H1 (cell line): ENCODE data around the gene GALT. TPM values are rescaled to one million over a fixed set of nuclear protein-coding genes. Genes with fewer than 3 reads are reported as not detected.
A peak's percentile ranks its signal among the peaks of the same experiment; 100 is the strongest.

Experiments
- CTCF ChIA-PET: fragments of 300-600 bp; sonication (Branson Sonifier 250); formaldehyde crosslinking; loops from one replicate; lab custom pipeline; 2021; ENCODE audit not compliant: partially characterized antibody; lab: Charles Lee
- POLR2A ChIA-PET: fragments of 300-600 bp; sonication (Branson Sonifier 250); formaldehyde crosslinking; loops from one replicate; lab custom pipeline; 2021; ENCODE audit warnings: inconsistent platforms; ENCODE audit not compliant: partially characterized antibody; lab: Charles Lee
- DNase-seq, 2 experiments: peaks; one replicate each; pipeline versions ENCODE4 v3.0.0 to v3.0.0-alpha.2; 2010 to 2022; ENCODE audit warnings: low spot score in 2 of 2, low read depth in 1 of 2, mixed read lengths in 1 of 2
- FAIRE-seq: peaks from 2 replicates; lab custom pipeline; 2011; peaks lifted over from hg19 to GRCh38; lab: Jason Lieb, UNC
- H2AFZ ChIP-seq: 2 replicates; pipeline ENCODE4 v1.8.1; 2012; ENCODE audit warnings: low read length, inconsistent platforms
- H2AK5ac ChIP-seq: 2 replicates; pipeline ENCODE4 v1.6.1; 2013; ENCODE audit warnings: low read depth, low read length
- H2BK120ac ChIP-seq: replicated peaks from 2 replicates; pipeline ENCODE3; 2013; ENCODE audit warnings: low read depth, low read length, inconsistent platforms
- H2BK12ac ChIP-seq: 2 replicates; pipeline ENCODE4 v1.6.1; 2013; ENCODE audit warnings: low read depth, low read length
- H2BK15ac ChIP-seq: 2 replicates; pipeline ENCODE4 v1.6.1; 2013; ENCODE audit warnings: low read length
- H2BK20ac ChIP-seq: 2 replicates; pipeline ENCODE4 v1.6.1; 2013; ENCODE audit warnings: low read length
- H2BK5ac ChIP-seq: 2 replicates; pipeline ENCODE4 v1.6.1; 2013; ENCODE audit warnings: low read depth, low read length
- H3K14ac ChIP-seq: 2 replicates; pipeline ENCODE4 v1.6.1; 2013; ENCODE audit warnings: inconsistent platforms; ENCODE audit not compliant: insufficient read length
- H3K18ac ChIP-seq: 2 replicates; pipeline ENCODE4 v1.6.1; 2013; ENCODE audit warnings: low read length; ENCODE audit errors: extremely low read depth
- H3K23ac ChIP-seq: 2 replicates; pipeline ENCODE4 v1.6.1; 2013; ENCODE audit warnings: inconsistent platforms; ENCODE audit not compliant: insufficient read length
- H3K23me2 ChIP-seq: 2 replicates; pipeline ENCODE4 v1.6.1; 2013; ENCODE audit warnings: low read depth, low read length
- H3K27ac ChIP-seq: 2 replicates; pipeline ENCODE4 v1.6.1; 2011; ENCODE audit warnings: low read depth, low read length, inconsistent platforms
- H3K27me3 ChIP-seq, 4 experiments: replicated peaks in 1 of 4; 1 replicate in 1 of 4; 2 replicates in 3 of 4; pipeline versions ENCODE4 v1.6.1 to v1.8.1; 2011 to 2013; ENCODE audit warnings: low read length in 3 of 4, mild to moderate bottlenecking in 3 of 4, inconsistent platforms in 2 of 4, mixed read lengths in 2 of 4, moderate library complexity in 1 of 4; ENCODE audit not compliant: control insufficient read depth in 3 of 4, insufficient read depth in 3 of 4; ENCODE audit errors: extremely low read depth in 1 of 4
- H3K36me3 ChIP-seq, 4 experiments: 2 replicates each; pipeline versions ENCODE4 v1.6.1 to v1.8.1; 2011 to 2013; ENCODE audit warnings: mild to moderate bottlenecking in 4 of 4, low read length in 3 of 4, moderate library complexity in 2 of 4, control low read depth in 1 of 4, inconsistent platforms in 1 of 4; ENCODE audit not compliant: insufficient read depth in 4 of 4, control insufficient read depth in 2 of 4
- H3K4ac ChIP-seq: replicated peaks from 2 replicates; pipeline ENCODE3; 2013; ENCODE audit warnings: low read length, low read depth, mixed read lengths, inconsistent platforms; ENCODE audit not compliant: insufficient read length
- H3K4me1 ChIP-seq, 4 experiments: replicated peaks in 1 of 4; 1 replicate in 1 of 4; 2 replicates in 3 of 4; pipeline versions ENCODE4 v1.6.1 to v1.8.1; 2011 to 2013; ENCODE audit warnings: low read length in 3 of 4, inconsistent platforms in 2 of 4, mixed read lengths in 1 of 4; ENCODE audit not compliant: insufficient read depth in 4 of 4, control insufficient read depth in 3 of 4
- H3K4me2 ChIP-seq, 2 experiments: 2 replicates each; pipeline versions ENCODE4 v1.6.1 to v1.8.1; 2011 to 2013; ENCODE audit warnings: low read depth in 2 of 2, low read length in 2 of 2, control low read depth in 1 of 2, inconsistent platforms in 1 of 2, mild to moderate bottlenecking in 1 of 2; ENCODE audit not compliant: insufficient read depth in 1 of 2
- H3K4me3 ChIP-seq, 4 experiments: fragments of 200-600, 300-600 bp in 1 of 4; sonication (generic), shearing (Covaris generic), sonication (Bioruptor Twin) in 1 of 4; 2 replicates each; pipeline versions ENCODE4 v1.5.1 to v1.8.1; 2011 to 2016; ENCODE audit warnings: low read length in 4 of 4, low read depth in 3 of 4, control low read depth in 2 of 4, inconsistent platforms in 2 of 4, mild to moderate bottlenecking in 2 of 4, mixed read lengths in 1 of 4, moderate library complexity in 1 of 4; ENCODE audit not compliant: insufficient read depth in 2 of 4; ENCODE audit errors: extremely low read depth in 1 of 4
- H3K56ac ChIP-seq: replicated peaks from 2 replicates; pipeline ENCODE3; 2013; ENCODE audit warnings: low read depth, mild to moderate bottlenecking, mixed read lengths, low read length, inconsistent platforms; ENCODE audit not compliant: insufficient read length
- H3K79me1 ChIP-seq: 2 replicates; pipeline ENCODE4 v1.6.1; 2013; ENCODE audit warnings: low read depth, low read length, control low read depth
- H3K79me2 ChIP-seq, 2 experiments: 2 replicates each; pipeline versions ENCODE4 v1.6.1 to v1.8.1; 2012 to 2013; ENCODE audit warnings: low read length in 2 of 2, mild to moderate bottlenecking in 2 of 2, inconsistent platforms in 1 of 2; ENCODE audit not compliant: insufficient read depth in 2 of 2, control insufficient read depth in 1 of 2
- H3K9ac ChIP-seq, 4 experiments: replicated peaks in 1 of 4; 1 replicate in 1 of 4; 2 replicates in 3 of 4; pipeline versions ENCODE4 v1.6.1 to v1.8.1; 2011 to 2013; ENCODE audit warnings: low read depth in 3 of 4, low read length in 3 of 4, control low read depth in 2 of 4, mild to moderate bottlenecking in 2 of 4, moderate library complexity in 2 of 4, inconsistent platforms in 1 of 4; ENCODE audit errors: extremely low read depth in 1 of 4
- H3K9me3 ChIP-seq, 2 experiments: 2 replicates each; pipeline versions ENCODE4 v1.6.1 to v1.8.1; 2012 to 2013; ENCODE audit warnings: mild to moderate bottlenecking in 2 of 2, moderate library complexity in 2 of 2, control low read depth in 1 of 2, inconsistent platforms in 1 of 2, low read depth in 1 of 2, low read length in 1 of 2, mixed read lengths in 1 of 2; ENCODE audit not compliant: insufficient read depth in 2 of 2
- H4K20me1 ChIP-seq, 2 experiments: replicated peaks in 1 of 2; 2 replicates each; pipeline versions ENCODE3 to v1.8.1; 2011 to 2013; ENCODE audit warnings: inconsistent platforms in 2 of 2, low read length in 2 of 2, mild to moderate bottlenecking in 1 of 2; ENCODE audit not compliant: insufficient read depth in 2 of 2, control insufficient read depth in 1 of 2
- H4K5ac ChIP-seq: 2 replicates; pipeline ENCODE4 v1.6.1; 2013; ENCODE audit warnings: low read length, low read depth, mixed read lengths, inconsistent platforms; ENCODE audit not compliant: insufficient read length
- H4K8ac ChIP-seq: 2 replicates; pipeline ENCODE4 v1.8.0; 2013; ENCODE audit warnings: mild to moderate bottlenecking, moderate library complexity, low read length, inconsistent platforms; ENCODE audit not compliant: insufficient read depth; ENCODE audit errors: extremely low read depth
- H4K91ac ChIP-seq: replicated peaks from 2 replicates; pipeline ENCODE3; 2013; ENCODE audit warnings: low read length, mixed read lengths, inconsistent platforms; ENCODE audit not compliant: insufficient read length
- KDM4A ChIP-seq: IDR thresholded peaks from one replicate; pipeline ENCODE4 v1.7.1; 2012; ENCODE audit warnings: low read depth, mild to moderate bottlenecking, moderate library complexity, low read length, inconsistent platforms; ENCODE audit not compliant: severe bottlenecking
- SIX5 ChIP-seq: IDR thresholded peaks from 2 replicates; pipeline ENCODE4 v1.6.1; 2011; ENCODE audit warnings: mild to moderate bottlenecking, low read depth, low read length
- WGBS, 2 experiments: shearing (Covaris generic) in 1 of 2; methylation state at CpG; one replicate each; pipeline versions ENCODE4 v1.1.6 to v1.1.7; 2013 to 2015; ENCODE audit warnings: low lambda C conversion rate in 2 of 2, mixed read lengths in 2 of 2, inconsistent platforms in 1 of 2, low coverage in 1 of 2, missing lambda C conversion rate in 1 of 2; ENCODE audit not compliant: insufficient replicate concordance in 2 of 2, insufficient coverage in 1 of 2, insufficient read length in 1 of 2; ENCODE audit errors: extremely low coverage in 1 of 2, missing lambda C conversion rate in 1 of 2; 5-methylcytosine and 5-hydroxymethylcytosine counted together
- polyA plus RNA-seq, 7 experiments: library from polyadenylated mRNA; depleted of rRNA in 3 of 7; stranded (reverse) in 5 of 7; unstranded in 2 of 7; fragments of >200 nt in 5 of 7; fragments of 200-250 nt in 2 of 7; gene quantifications; 1 replicate in 5 of 7; 2 replicates in 1 of 7; 4 replicates in 1 of 7; pipeline versions ENCODE4 v1.2.1 to v1.2.3, GENCODE V29; 2011 to 2013; ENCODE audit warnings: missing spikeins in 2 of 7, mixed read lengths in 2 of 7
- total RNA-seq: library from RNA; stranded (reverse); fragmentation: NEBNext Ultra II Directional; extraction: Animal tissue kit (Norgen Biotek cat#: 25700); gene quantifications from 2 replicates; pipeline ENCODE4 v1.2.1, GENCODE V29; 2021

The GALT gene
- total and polyA plus RNA-seq, 2 of the 8 experiments (the other 6 are each of a cell fraction or from before 2014, with no cell fraction given): 21.9 to 50.6 TPM

DNA sequence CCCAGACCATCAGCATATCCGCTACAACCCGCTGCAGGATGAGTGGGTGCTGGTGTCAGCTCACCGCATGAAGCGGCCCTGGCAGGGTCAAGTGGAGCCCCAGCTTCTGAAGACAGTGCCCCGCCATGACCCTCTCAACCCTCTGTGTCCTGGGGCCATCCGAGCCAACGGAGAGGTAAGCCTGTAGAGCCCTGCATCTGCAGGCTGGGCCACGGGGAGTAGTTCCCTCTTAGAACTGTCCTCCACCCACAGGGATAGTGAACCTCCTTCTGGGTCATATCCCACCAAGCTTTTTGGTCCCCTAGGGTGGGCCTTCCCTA is 569 bp downstream of the GALT start:
- Histone ChIP-seq H3K36me3 (peaks cover 3 to 23% (median 8%) of the 10 kb centered on the region in 4 experiments; a peak in 7 of 8 replicates), H3K23ac (no peak overlapping the region), H3K4me1 (peaks cover 3 to 22% (median 11%) of the 10 kb centered on the region in 4 experiments), H2BK120ac (no peak overlapping the region), H3K14ac (no peak overlapping the region), H3K4me3 (peak overlapping the region; percentile 69 to 92 (median 80)), H3K56ac (peak overlapping the region; percentile 94), H2BK5ac (peak overlapping the region; percentile 97), H2AFZ (no peak overlapping the region), H4K8ac (peak overlapping the region; percentile 88), H3K18ac (no peak overlapping the region), H3K9ac (peak overlapping the region in 3 of 4 experiments; percentile 58 to 70 (median 62); a peak in 6 of 7 replicates), H4K91ac (no peak overlapping the region), H3K9me3 (no peaks in the 10 kb centered on the region), H2BK20ac (no peak overlapping the region), H4K5ac (no peak overlapping the region), H3K4me2 (peak overlapping the region; percentile 89 to 97), H2BK15ac (no peak overlapping the region), H3K79me2 (peaks cover 0 to 12% of the 10 kb centered on the region in 2 experiments; a peak in 1 of 4 replicates), H3K23me2 (peaks cover 11% of the 10 kb centered on the region; the same call in 1 of the 2 replicates), H3K27ac (peak overlapping the region; percentile 66; the same call in 1 of the 2 replicates), H2AK5ac (no peak overlapping the region), H3K27me3 (no peaks in the 10 kb centered on the region; a peak in 1 of 7 replicates), H4K20me1 (peaks cover 2 to 8% of the 10 kb centered on the region in 2 experiments), H3K79me1 (peaks cover 6% of the 10 kb centered on the region; the same call in 1 of the 2 replicates), H2BK12ac (peak overlapping the region; percentile 50; the same call in 1 of the 2 replicates), H3K4ac (no peak overlapping the region)
- POLR2A ChIA-PET: interaction anchor here (0.6 to 12.8 kb wide), 6 partner anchors 10 to 1616 kb away, joined by 3 to 127 read pairs (median 8); partner anchors contain the start of genes ARID3C, CCL27, FANCG and SIGMAR1
- 9% methylated on average over 8 of the region's 8 CpGs; no CpG with 5 or more reads in 1 of the 2 experiments for WGBS, 2 experiments
- TF ChIP-seq SIX5 (no peak), KDM4A (peak; percentile 37)
- no peak for FAIRE-seq
- no peak for DNase-seq
- CTCF ChIA-PET: interaction anchor here (0.8 to 17.4 kb wide), 14 partner anchors 11 to 144 kb away, joined by 3 to 277 read pairs (median 5); partner anchors contain the start of genes CCL27, DCTN3, IL11RA and RPP25L
